A549 (cell line): ENCODE data around the gene ST3GAL6. TPM values are rescaled to one million over a fixed set of nuclear protein-coding genes. Genes with fewer than 3 reads are reported as not detected.

ENCODE experiments used
- ATAC-seq, 2 experiments: fragments of 200-7000 bp in 1 of 2; fragments of >200 bp in 1 of 2; cut with Nextera tagmentation in 1 of 2; cut with Tn5 transposase in 1 of 2; 3 replicates each; pipeline versions ENCODE4 v1.8.0 to v1.9.1; 2018 to 2020; ENCODE audit warnings: mild to moderate bottlenecking in 1 of 2, moderate library complexity in 1 of 2
- CTCF ChIA-PET: fragments of 300-600 bp; sonication (Branson Sonifier 250); formaldehyde crosslinking; extraction: SDS; loops from one replicate; lab custom pipeline; 2021; ENCODE audit warnings: antibody characterized with exemption, inconsistent platforms; lab: Yijun Ruan, JAX
- POLR2A ChIA-PET: fragments of 350-600 bp; formaldehyde crosslinking; extraction: SDS; loops from one replicate; lab custom pipeline; 2021; ENCODE audit warnings: antibody characterized with exemption, inconsistent platforms; lab: Yijun Ruan, JAX
- DNase-seq, 2 experiments: peaks; one replicate each; pipeline versions ENCODE4 v3.0.0 to v3.0.0-alpha.2; 2011 to 2016; ENCODE audit warnings: low read depth in 1 of 2, low spot score in 1 of 2
- FAIRE-seq: peaks from 2 replicates; lab custom pipeline; 2011; peaks lifted over from hg19 to GRCh38; lab: Jason Lieb, UNC
- H3K27ac ChIP-seq, 2 experiments: fragments of >200 bp; sonication (Bioruptor Twin); formaldehyde crosslinking; 3 replicates each; pipeline ENCODE4 v1.5.1; 2016 to 2017
- H3K4me1 ChIP-seq: fragments of >200 bp; sonication (Bioruptor Twin); formaldehyde crosslinking; 3 replicates; pipeline ENCODE4 v1.6.1; 2016
- H3K4me2 ChIP-seq: fragments of >200 bp; sonication (Bioruptor Twin); formaldehyde crosslinking; 3 replicates; pipeline ENCODE4 v1.6.1; 2016
- H3K4me3 ChIP-seq: fragments of >200 bp; sonication (Bioruptor Twin); formaldehyde crosslinking; 3 replicates; pipeline ENCODE4 v1.5.1; 2016
- H3K9me3 ChIP-seq: fragments of >200 bp; sonication (Bioruptor Twin); formaldehyde crosslinking; 3 replicates; pipeline ENCODE4 v1.6.1; 2016
- ATOH8 ChIP-seq: fragments of 250-450 bp; sonication (Bioruptor Pico); IDR thresholded peaks from 2 replicates; pipeline ENCODE4 v1.5.0; 2020; ENCODE audit warnings: low read depth, mild to moderate bottlenecking, moderate library complexity
- BHLHE40 ChIP-seq: IDR thresholded peaks from 2 replicates; pipeline ENCODE4 v1.6.1; 2012; ENCODE audit warnings: low read depth, low read length, inconsistent platforms
- CHD4 ChIP-seq: fragments of 200-600 bp; sonication (generic); IDR thresholded peaks from 2 replicates; pipeline ENCODE4 v1.6.1; 2016; ENCODE audit warnings: antibody characterized with exemption, mild to moderate bottlenecking, borderline replicate concordance
- E2F6 ChIP-seq: IDR thresholded peaks from 2 replicates; pipeline ENCODE4 v1.6.1; 2012; ENCODE audit warnings: low read depth, borderline replicate concordance
- ELK1 ChIP-seq: fragments of 150-350 bp; IDR thresholded peaks from 2 replicates; pipeline ENCODE4 v1.6.1; 2014; ENCODE audit warnings: low read depth, mild to moderate bottlenecking, low read length
- HEYL ChIP-seq: fragments of 250-450 bp; sonication (Bioruptor Pico); IDR thresholded peaks from 2 replicates; pipeline ENCODE4 v1.8.0; 2021; ENCODE audit warnings: mild to moderate bottlenecking, moderate library complexity
- HOXB13 ChIP-seq: fragments of 250-450 bp; sonication (Bioruptor Pico); IDR thresholded peaks from 2 replicates; pipeline ENCODE4 v1.5.0; 2020; ENCODE audit warnings: low read depth, mild to moderate bottlenecking, moderate library complexity
- JUNB ChIP-seq: fragments of >200 bp; sonication (Bioruptor Twin); formaldehyde crosslinking; IDR thresholded peaks from 2 replicates; pipeline ENCODE4 v1.6.1; 2016
- KDM1A ChIP-seq: fragments of 200-600 bp; sonication (generic); IDR thresholded peaks from 2 replicates; pipeline ENCODE4 v1.6.1; 2016; ENCODE audit warnings: low read depth, mild to moderate bottlenecking
- KDM5A ChIP-seq: fragments of 200-600 bp; sonication (generic); IDR thresholded peaks from 2 replicates; pipeline ENCODE4 v1.6.1; 2016; ENCODE audit warnings: antibody characterized with exemption, mild to moderate bottlenecking
- MAZ ChIP-seq: fragments of 150-350 bp; IDR thresholded peaks from 2 replicates; pipeline ENCODE4 v1.6.1; 2014; ENCODE audit warnings: antibody characterized with exemption, low read depth, low read length, borderline replicate concordance
- NFE2L2 ChIP-seq: fragments of 150-350 bp; conservative IDR thresholded peaks from 2 replicates; pipeline ENCODE4 v1.6.1; 2014; ENCODE audit warnings: low read length
- PBX3 ChIP-seq: IDR thresholded peaks from 2 replicates; pipeline ENCODE4 v1.6.1; 2012
- PHF8 ChIP-seq: fragments of 200-600 bp; sonication (generic); IDR thresholded peaks from 2 replicates; pipeline ENCODE4 v1.6.1; 2016; ENCODE audit warnings: low read depth, mild to moderate bottlenecking, antibody characterized with exemption, moderate library complexity, borderline replicate concordance
- POLR2AphosphoS2 ChIP-seq: conservative IDR thresholded peaks from 2 replicates; pipeline ENCODE4 v1.6.1; 2012; ENCODE audit warnings: low read length, improper control_type of control experiment, inconsistent platforms
- RAD21 ChIP-seq, 2 experiments: fragments of >200 bp in 1 of 2; sonication (Bioruptor Twin) in 1 of 2; formaldehyde crosslinking in 1 of 2; IDR thresholded peaks in 1 of 2; conservative IDR thresholded peaks in 1 of 2; 2 replicates in 1 of 2; 3 replicates in 1 of 2; pipeline ENCODE4 v1.6.1; 2012 to 2018; ENCODE audit warnings: inconsistent platforms in 1 of 2
- RNF2 ChIP-seq: fragments of 200-600 bp; sonication (generic); IDR thresholded peaks from 2 replicates; pipeline ENCODE4 v1.6.1; 2016; ENCODE audit warnings: low read depth, mild to moderate bottlenecking, antibody characterized with exemption, moderate library complexity, borderline replicate concordance
- SMC3 ChIP-seq: fragments of >200 bp; sonication (Bioruptor Twin); formaldehyde crosslinking; IDR thresholded peaks from 3 replicates; pipeline ENCODE4 v1.6.1; 2018; ENCODE audit warnings: inconsistent platforms
- USF2 ChIP-seq: fragments of 450-650 bp; IDR thresholded peaks from 2 replicates; pipeline ENCODE4 v1.6.1; 2014; ENCODE audit warnings: antibody characterized with exemption
- ZNF302 ChIP-seq: fragments of 250-450 bp; sonication (Bioruptor Pico); IDR thresholded peaks from 2 replicates; pipeline ENCODE4 v1.9.0; 2021; ENCODE audit warnings: inconsistent platforms, mild to moderate bottlenecking, moderate library complexity
- ZSCAN20 ChIP-seq: fragments of 250-450 bp; sonication (Bioruptor Pico); IDR thresholded peaks from 2 replicates; pipeline ENCODE4 v1.8.0; 2022; ENCODE audit warnings: mild to moderate bottlenecking, moderate library complexity
- WGBS: methylation state at CpG from one replicate; pipeline ENCODE4 v1.1.6; 2017; ENCODE audit errors: missing lambda C conversion rate; 5-methylcytosine and 5-hydroxymethylcytosine counted together
- polyA plus RNA-seq, 4 experiments: library from polyadenylated mRNA; depleted of rRNA in 3 of 4; stranded (reverse); fragments of >200 nt; fragmentation: RNase III in 1 of 4; extraction: RNeasy Plus Mini Kit Qiagen cat#74134 plus additional on column Dnase treatment in 1 of 4; gene quantifications; 2 replicates in 3 of 4; 3 replicates in 1 of 4; pipeline ENCODE4 v1.2.3, GENCODE V29; 2011 to 2017

The ST3GAL6 gene
- polyA plus RNA-seq, 2 of the 4 experiments (the other 2 are of a cell fraction) = 1.1 to 1.4 TPM

GRCh38 chr3:98743071-98743470 is 20.1 kb upstream of the ST3GAL6 start:
- no peaks in the 10 kb centered on the region for H3K9me3 ChIP-seq
- DNase-seq = no peak
- WGBS = 89% methylated on average over 5 of the region's 5 CpGs
- no peak for TF ChIP-seq ZSCAN20 (CRISPR knock-in tag)
- no peak for TF ChIP-seq BHLHE40
- no peak for TF ChIP-seq SMC3
- TF ChIP-seq CHD4 = no peak
- no peak for TF ChIP-seq JUNB
- no peak for TF ChIP-seq RAD21 (conservative IDR thresholded peaks at IDR 0.05 in 1 of 2, IDR thresholded peaks at IDR 0.05 in 1 of 2)
- no peak for TF ChIP-seq PHF8
- no peak for TF ChIP-seq ZNF302 (CRISPR knock-in tag)
- TF ChIP-seq KDM1A = no peak
- TF ChIP-seq NFE2L2 = no peak
- no peak for TF ChIP-seq USF2
- no peak for TF ChIP-seq PBX3
- TF ChIP-seq HOXB13 = no peak
- TF ChIP-seq, all 56 proteins: peak for 0
- ChIA-PET POLR2A (no interaction called here), CTCF (interaction anchor here (1.8 kb wide), 1 partner anchor 141 kb away, joined by 6 read pairs; no protein-coding TSS in a partner anchor)
- Histone ChIP-seq H3K27ac (no peak overlapping the region), H3K4me1 (peaks cover 17% of the 10 kb centered on the region; the same call in 2 of the 3 replicates), H3K4me2 (no peak overlapping the region), H3K4me3 (no peak overlapping the region)
- no peak for ATAC-seq
- no peak for FAIRE-seq

GRCh38 chr3:98744283-98744682 is 18.9 kb upstream of the ST3GAL6 start:
- no peak overlapping the region for H3K4me3 ChIP-seq
- no peak for TF ChIP-seq KDM5A
- TF ChIP-seq RAD21 (conservative IDR thresholded peaks at IDR 0.05 in 1 of 2, IDR thresholded peaks at IDR 0.05 in 1 of 2) = no peak
- no peak for TF ChIP-seq ZSCAN20 (CRISPR knock-in tag)
- TF ChIP-seq HOXB13 = no peak
- TF ChIP-seq E2F6 = no peak
- no peak for TF ChIP-seq POLR2AphosphoS2
- TF ChIP-seq HEYL = no peak
- TF ChIP-seq NFE2L2 = no peak
- TF ChIP-seq ELK1 = no peak
- no peak for TF ChIP-seq PHF8
- TF ChIP-seq MAZ = no peak
- TF ChIP-seq ATOH8 (CRISPR knock-in tag) = no peak
- no peak for TF ChIP-seq RNF2
- TF ChIP-seq, all 56 proteins: peak for 0
- no peak for FAIRE-seq
- ATAC-seq = no peak
- Histone ChIP-seq H3K4me2 (no peak overlapping the region), H3K27ac (no peak overlapping the region), H3K9me3 (no peaks in the 10 kb centered on the region), H3K4me1 (peaks cover 17% of the 10 kb centered on the region; the same call in 2 of the 3 replicates)
- DNase-seq = no peak
- ChIA-PET CTCF (interaction anchor here (1.8 kb wide), 1 partner anchor 142 kb away, joined by 6 read pairs; no protein-coding TSS in a partner anchor), POLR2A (no interaction called here)
